H1 (cell line): Measurements from ENCODE around the gene KIR2DL1.
"Not testable (repeated sequence)": the region's sequence is repeated elsewhere in the genome, so short reads cannot be mapped to it uniquely, and the experiment has no call there.

Source experiments
- CBX8 ChIP-seq: fragments of 300-800, 300-1000 bp; sonication (generic); IDR thresholded peaks from 2 replicates; pipeline ENCODE4 v1.7.1; 2016; ENCODE audit warnings: low read depth, low read length, borderline replicate concordance
- GTF2F1 ChIP-seq: IDR thresholded peaks from 2 replicates; pipeline ENCODE4 v1.6.1; 2012; ENCODE audit warnings: low read depth, low read length, improper control_type of control experiment, borderline replicate concordance
- RAD21 ChIP-seq, 2 experiments: IDR thresholded peaks in 1 of 2; conservative IDR thresholded peaks in 1 of 2; 2 replicates each; pipeline ENCODE4 v1.6.1; 2011; ENCODE audit warnings: low read depth in 2 of 2, low read length in 2 of 2, improper control_type of control experiment in 1 of 2, inconsistent platforms in 1 of 2, mild to moderate bottlenecking in 1 of 2, moderate library complexity in 1 of 2
- SP1 ChIP-seq: IDR thresholded peaks from 2 replicates; pipeline ENCODE4 v1.6.1; 2011; ENCODE audit warnings: low read depth, low read length
- TF ChIP-seq, protein P1 (sequence below): IDR thresholded peaks from 2 replicates; pipeline ENCODE4 v1.6.1; 2011; ENCODE audit warnings: low read length, improper control_type of control experiment
- TF ChIP-seq, protein P2 (sequence below), 3 experiments: IDR thresholded peaks; 1 replicate in 2 of 3; 2 replicates in 1 of 3; pipeline versions ENCODE4 v1.5.1 to v1.6.1; 2011; ENCODE audit warnings: low read length in 3 of 3, mild to moderate bottlenecking in 3 of 3, inconsistent platforms in 2 of 3, low read depth in 1 of 3, moderate library complexity in 1 of 3; ENCODE audit not compliant: insufficient read depth in 1 of 3; ENCODE audit errors: control extremely low read depth in 1 of 3

DNA sequence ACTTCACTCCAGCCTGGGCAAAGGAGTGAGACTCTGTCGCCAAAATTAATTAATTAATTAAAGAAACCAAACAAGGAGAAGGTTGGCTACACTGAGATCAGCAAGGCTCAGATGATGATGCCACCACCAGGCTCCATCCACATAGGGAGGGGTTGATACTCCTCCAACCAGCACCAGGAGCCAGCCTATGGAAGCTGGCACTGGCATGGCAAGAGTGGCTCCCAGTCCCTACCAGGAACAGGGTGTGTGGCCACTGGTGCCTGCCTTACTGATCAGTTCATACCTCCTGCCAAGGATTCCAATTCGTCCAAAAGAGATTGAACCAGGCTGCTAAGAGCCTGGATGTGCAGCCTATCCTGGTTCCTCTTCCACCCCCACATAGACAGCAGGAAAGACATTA, 3.1 kb downstream of the KIR2DL1 start:
- TF ChIP-seq, protein P1, sequence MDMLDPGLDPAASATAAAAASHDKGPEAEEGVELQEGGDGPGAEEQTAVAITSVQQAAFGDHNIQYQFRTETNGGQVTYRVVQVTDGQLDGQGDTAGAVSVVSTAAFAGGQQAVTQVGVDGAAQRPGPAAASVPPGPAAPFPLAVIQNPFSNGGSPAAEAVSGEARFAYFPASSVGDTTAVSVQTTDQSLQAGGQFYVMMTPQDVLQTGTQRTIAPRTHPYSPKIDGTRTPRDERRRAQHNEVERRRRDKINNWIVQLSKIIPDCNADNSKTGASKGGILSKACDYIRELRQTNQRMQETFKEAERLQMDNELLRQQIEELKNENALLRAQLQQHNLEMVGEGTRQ, result not testable (repeated sequence)
- TF ChIP-seq, protein P2, sequence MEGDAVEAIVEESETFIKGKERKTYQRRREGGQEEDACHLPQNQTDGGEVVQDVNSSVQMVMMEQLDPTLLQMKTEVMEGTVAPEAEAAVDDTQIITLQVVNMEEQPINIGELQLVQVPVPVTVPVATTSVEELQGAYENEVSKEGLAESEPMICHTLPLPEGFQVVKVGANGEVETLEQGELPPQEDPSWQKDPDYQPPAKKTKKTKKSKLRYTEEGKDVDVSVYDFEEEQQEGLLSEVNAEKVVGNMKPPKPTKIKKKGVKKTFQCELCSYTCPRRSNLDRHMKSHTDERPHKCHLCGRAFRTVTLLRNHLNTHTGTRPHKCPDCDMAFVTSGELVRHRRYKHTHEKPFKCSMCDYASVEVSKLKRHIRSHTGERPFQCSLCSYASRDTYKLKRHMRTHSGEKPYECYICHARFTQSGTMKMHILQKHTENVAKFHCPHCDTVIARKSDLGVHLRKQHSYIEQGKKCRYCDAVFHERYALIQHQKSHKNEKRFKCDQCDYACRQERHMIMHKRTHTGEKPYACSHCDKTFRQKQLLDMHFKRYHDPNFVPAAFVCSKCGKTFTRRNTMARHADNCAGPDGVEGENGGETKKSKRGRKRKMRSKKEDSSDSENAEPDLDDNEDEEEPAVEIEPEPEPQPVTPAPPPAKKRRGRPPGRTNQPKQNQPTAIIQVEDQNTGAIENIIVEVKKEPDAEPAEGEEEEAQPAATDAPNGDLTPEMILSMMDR (IDR thresholded peaks at IDR 0.05; ENCODE audit: control extremely low read depth in 1 of 3, insufficient read depth in 1 of 3, low read depth in 1 of 3, low read length in 3 of 3), result not testable (repeated sequence)
- TF ChIP-seq RAD21 (IDR thresholded peaks at IDR 0.05 in 1 of 2, conservative IDR thresholded peaks at IDR 0.05 in 1 of 2; ENCODE audit: low read depth in 2 of 2, low read length in 2 of 2); CBX8; SP1; GTF2F1: not testable (repeated sequence)
